Left lung (tissue), 10 donors: Measurements from ENCODE around the gene KLHL17. TPM values are rescaled to one million over a fixed set of nuclear protein-coding genes. Genes with fewer than 3 reads are reported as not detected.
"Not testable (repeated sequence)": the region's sequence is repeated elsewhere in the genome, so short reads cannot be mapped to it uniquely, and the experiment has no call there.

ENCODE experiments used
- ATAC-seq: fragments of 200-7000 bp; cut with Tn5 transposase; one replicate; pipeline ENCODE4 v1.9.1; 2020; ENCODE audit warnings: moderate library complexity
- DNase-seq, 4 donors: peaks; one replicate each; pipeline ENCODE4 v3.0.0-alpha.2; 2013 to 2020
- H3K27ac ChIP-seq, 2 donors: fragments of 200-600 bp; sonication (generic) in 1 of 2; one replicate each; pipeline versions ENCODE4 v1.5.0 to v1.8.0; 2020 to 2021
- H3K27me3 ChIP-seq, 2 donors: fragments of 200-600 bp; sonication (generic) in 1 of 2; one replicate each; pipeline versions ENCODE4 v1.5.0 to v1.8.0; 2020 to 2021
- H3K36me3 ChIP-seq, 2 donors: fragments of 200-600 bp; sonication (generic) in 1 of 2; one replicate each; pipeline versions ENCODE4 v1.5.0 to v1.8.0; 2020 to 2021
- H3K4me1 ChIP-seq, 2 donors: fragments of 200-600 bp; one replicate each; pipeline ENCODE4 v1.8.0; 2021
- H3K4me3 ChIP-seq, 2 donors: fragments of 200-600 bp; sonication (generic) in 1 of 2; one replicate each; pipeline versions ENCODE4 v1.5.0 to v1.8.0; 2020 to 2021; ENCODE audit warnings: mild to moderate bottlenecking in 1 of 2
- H3K9me3 ChIP-seq, 2 donors: fragments of 200-600 bp; sonication (generic) in 1 of 2; one replicate each; pipeline versions ENCODE4 v1.5.0 to v1.8.0; 2020 to 2021
- CTCF ChIP-seq, 2 donors: fragments of 200-600 bp; sonication (generic) in 1 of 2; IDR thresholded peaks; one replicate each; pipeline versions ENCODE4 v1.5.0 to v1.8.0; 2021; ENCODE audit warnings: antibody characterized with exemption in 2 of 2
- intact Hi-C, 2 donors: fragments of 100-400 bp; cut with DNase I; formaldehyde crosslinking; loops; one replicate each; pipeline versions ENCODE4 v1.11.2 to v1.14.2; 2022
- polyA plus RNA-seq, 6 donors: library from polyadenylated mRNA; unstranded; fragments of 120-200 nt; gene quantifications; one replicate each; pipeline ENCODE4 v1.2.1, GENCODE V29; 2013; ENCODE audit not compliant: insufficient read length in 6 of 6
- total RNA-seq, 2 donors: library from RNA; stranded (reverse); fragmentation: NEBNext Ultra II Directional; extraction: Animal tissue kit (Norgen Biotek cat#: 25700); gene quantifications; one replicate each; pipeline ENCODE4 v1.2.1, GENCODE V29; 2021
- donor health status: DM: no; HTN: yes; CAD: no.
- donor health status: DM: no; HTN: no; CAD: no.

The KLHL17 gene
- total and polyA plus RNA-seq, 8 donors, result 8.3 to 17.9 (median 11.9) TPM

DNA sequence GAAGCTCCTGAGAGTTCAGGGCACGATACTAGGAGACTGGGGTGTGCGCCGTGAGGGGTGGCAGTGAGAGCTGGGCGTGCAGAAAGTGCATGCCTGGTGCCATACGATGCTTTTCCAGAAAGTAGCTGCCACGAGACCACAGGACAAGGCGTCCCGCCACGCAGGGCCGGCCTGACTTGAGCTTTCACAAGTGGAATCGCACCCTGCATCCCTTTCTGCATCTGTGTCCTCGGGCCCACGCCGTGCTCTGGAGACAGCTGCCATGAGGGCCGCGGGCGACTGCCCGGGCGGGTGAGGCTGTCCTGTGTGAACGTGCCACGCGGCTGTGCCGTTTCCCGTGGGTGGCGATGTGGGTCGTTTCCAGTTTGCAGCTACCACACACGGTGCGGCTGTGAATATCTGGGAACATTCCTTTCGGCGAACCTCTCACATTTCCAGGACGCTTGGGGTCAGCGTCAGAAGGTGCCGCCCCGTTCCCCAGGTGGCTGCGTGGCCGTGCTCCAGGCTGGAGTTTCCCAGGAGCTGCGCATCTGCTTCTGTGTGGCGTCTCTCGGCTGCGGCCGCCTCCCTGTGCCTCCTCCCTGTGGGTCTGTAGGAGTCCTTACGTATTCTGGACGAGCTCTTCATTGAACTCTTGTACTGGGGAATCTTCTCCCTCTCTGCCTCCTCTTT is 22.5 kb downstream of the KLHL17 start:
- DNase-seq (peak in 1 of 4 donors; percentile 79), ATAC-seq (no peak)
- Histone ChIP-seq H3K4me3 (no peak overlapping the region), H3K36me3 (no peaks in the 10 kb centered on the region), H3K27me3 (peaks cover 0 to 84% of the 10 kb centered on the region in 2 donors), H3K27ac (no peak overlapping the region), H3K9me3 (no peaks in the 10 kb centered on the region), H3K4me1 (no peaks in the 10 kb centered on the region)
- intact Hi-C loops, result no loop called here
- no peak for TF ChIP-seq CTCF (IDR thresholded peaks at IDR 0.05)

GRCh38 chr1:983798-984475 is 23.6 kb downstream of the KLHL17 start:
- DNase-seq, result peak in 2 of 4 donors; percentile 50 to 90

DNA sequence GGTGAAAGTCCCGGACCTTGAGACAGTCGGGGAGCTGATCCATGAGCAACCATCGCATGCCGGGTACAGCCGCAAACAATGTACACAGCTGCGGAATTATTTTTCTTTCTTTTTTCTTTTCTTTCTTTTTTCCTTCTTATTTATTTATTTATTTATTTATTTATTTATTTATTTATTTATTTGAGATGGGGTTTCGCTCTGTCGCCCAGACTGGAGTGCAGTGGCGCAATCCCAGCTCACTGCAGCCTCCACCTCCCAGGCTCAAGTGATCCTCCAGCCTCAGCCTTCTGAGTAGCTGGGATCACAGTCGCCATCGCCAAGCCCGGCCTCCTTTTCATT is 24.1 kb downstream of the KLHL17 start:
- H3K27ac ChIP-seq, result no peak overlapping the region
- no peaks in the 10 kb centered on the region for H3K36me3 ChIP-seq
- no peaks in the 10 kb centered on the region for H3K4me1 ChIP-seq
- DNase-seq (no peak), ATAC-seq (no peak)
- TF ChIP-seq CTCF (IDR thresholded peaks at IDR 0.05), result peak in 1 of 2 donors; percentile 8
- peaks cover 0 to 73% of the 10 kb centered on the region in 2 donors for H3K27me3 ChIP-seq
- no peaks in the 10 kb centered on the region for H3K9me3 ChIP-seq
- no peak overlapping the region for H3K4me3 ChIP-seq
- intact Hi-C loops, result no loop called here

More at GRCh38 chr1:983798-984475, 23.6 kb downstream of the KLHL17 start:
- Histone ChIP-seq H3K4me3 (no peak overlapping the region), H3K9me3 (no peaks in the 10 kb centered on the region), H3K27ac (no peak overlapping the region), H3K36me3 (no peaks in the 10 kb centered on the region), H3K4me1 (no peaks in the 10 kb centered on the region), H3K27me3 (peaks cover 0 to 75% of the 10 kb centered on the region in 2 donors)
- peak; percentile 83 for ATAC-seq
- intact Hi-C loops, result no loop called here
- TF ChIP-seq CTCF (IDR thresholded peaks at IDR 0.05), result peak; percentile 89 to 92

GRCh38 chr1:985126-985525 is 24.7 kb downstream of the KLHL17 start:
- Histone ChIP-seq H3K4me3 (no peak overlapping the region), H3K27ac (no peak overlapping the region), H3K36me3 (no peaks in the 10 kb centered on the region), H3K9me3 (no peaks in the 10 kb centered on the region), H3K27me3 (peaks cover 0 to 76% of the 10 kb centered on the region in 2 donors), H3K4me1 (no peaks in the 10 kb centered on the region)
- intact Hi-C loops, result loop anchor here in 1 of 2 donors (5.0 kb wide), 1 partner anchor 77 kb away; no protein-coding TSS in a partner anchor
- DNase-seq, result peak in 1 of 4 donors; percentile 34
- no peak for ATAC-seq
- TF ChIP-seq CTCF (IDR thresholded peaks at IDR 0.05), result no peak

DNA sequence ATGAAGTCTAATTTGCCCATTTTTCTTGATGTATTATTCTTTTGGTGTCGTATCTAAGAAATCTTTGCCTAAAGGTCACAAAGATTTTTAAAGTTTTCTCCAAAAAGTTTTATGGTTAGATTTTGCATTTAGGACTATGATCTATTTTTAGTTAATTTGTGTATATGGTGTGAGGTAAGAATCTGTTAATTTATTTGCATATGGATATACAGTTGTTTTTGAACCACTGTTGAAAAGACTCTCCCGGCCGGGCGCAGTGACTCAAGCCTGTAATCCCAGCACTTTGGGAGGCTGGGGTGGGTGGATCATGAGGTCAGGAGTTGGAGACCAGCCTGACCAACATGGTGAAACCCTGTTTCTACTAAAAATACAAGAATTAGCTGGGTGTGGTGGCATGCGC is 27.7 kb downstream of the KLHL17 start:
- not testable (repeated sequence) for H3K9me3 ChIP-seq, DNase-seq, H3K36me3 ChIP-seq, H3K27ac ChIP-seq, H3K4me3 ChIP-seq, ATAC-seq, H3K4me1 ChIP-seq
- H3K27me3 ChIP-seq, result peaks cover 0 to 50% of the 10 kb centered on the region in 2 donors
- intact Hi-C loops, result loop anchor here in 1 of 2 donors (5.0 kb wide), 1 partner anchor 74 kb away; no protein-coding TSS in a partner anchor

DNA sequence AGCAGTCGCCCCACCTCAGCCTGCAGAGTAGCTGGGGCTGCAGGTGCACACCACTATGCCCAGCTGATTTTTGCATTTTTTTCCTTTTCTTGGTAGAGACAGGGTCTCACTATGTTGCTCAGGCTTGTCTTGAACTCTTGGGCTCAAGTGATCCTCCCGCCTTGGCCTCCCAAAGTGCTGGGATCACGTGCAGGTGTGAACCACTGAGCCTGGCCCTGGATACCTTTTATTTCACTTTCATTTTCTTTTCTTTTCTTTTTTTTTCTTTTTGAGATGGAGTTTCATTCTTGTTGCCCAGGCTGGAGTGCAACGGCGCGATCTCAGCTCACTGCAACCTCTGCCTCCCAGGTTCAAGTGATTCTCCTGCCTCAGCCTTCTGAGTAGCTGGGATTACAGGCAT is 30.9 kb downstream of the KLHL17 start:
- DNase-seq, intact Hi-C loops, H3K4me3 ChIP-seq, H3K36me3 ChIP-seq, ATAC-seq, H3K9me3 ChIP-seq, H3K4me1 ChIP-seq, H3K27ac ChIP-seq: not testable (repeated sequence)
- H3K27me3 ChIP-seq, result peaks cover 0 to 49% of the 10 kb centered on the region in 2 donors
